GM13976 (cell line): ENCODE measurements around the gene PNPLA7.

ENCODE experiments used
- DNase-seq: peaks from one replicate; pipeline ENCODE4 v3.0.0; 2012; ENCODE audit warnings: low spot score
- in situ Hi-C: fragments of 300-500 bp; cut with MboI; formaldehyde crosslinking; loops from one replicate; pipeline ENCODE4 v1.12.0; 2022; ENCODE audit warnings: low sequenced_read_pairs, mixed read lengths, inconsistent platforms; ENCODE audit not compliant: unreplicated experiment
- TF ChIP-seq, protein P1 (sequence below): IDR thresholded peaks from 2 replicates; pipeline ENCODE4 v1.5.1; 2012; ENCODE audit warnings: borderline replicate concordance, mild to moderate bottlenecking; ENCODE audit not compliant: insufficient read depth; ENCODE audit errors: extremely low read depth, missing control alignments, control extremely low read depth

PNPLA7 gene

DNA sequence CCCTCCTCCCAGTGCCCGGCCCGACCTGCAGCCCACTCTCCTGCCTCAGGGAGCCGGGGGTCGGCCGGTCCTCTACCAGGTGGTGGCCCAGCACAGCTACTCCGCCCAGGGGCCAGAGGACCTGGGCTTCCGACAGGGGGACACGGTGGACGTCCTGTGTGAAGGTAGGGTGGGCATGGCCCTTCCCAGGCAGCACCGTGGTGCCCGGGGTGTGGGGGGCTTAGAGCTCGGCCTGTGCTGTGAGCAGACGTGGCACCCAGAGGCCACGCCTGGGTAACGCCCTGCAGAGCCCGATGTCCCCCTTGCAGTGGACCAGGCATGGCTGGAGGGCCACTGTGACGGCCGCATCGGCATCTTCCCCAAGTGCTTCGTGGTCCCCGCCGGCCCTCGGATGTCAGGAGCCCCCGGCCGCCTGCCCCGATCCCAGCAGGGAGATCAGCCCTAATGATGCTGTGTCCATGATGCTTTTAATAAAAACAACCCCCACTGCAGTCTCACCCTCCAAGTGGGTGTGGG lies 116.2 kb downstream of the PNPLA7 start:
- no peak for DNase-seq
- TF ChIP-seq, protein P1, sequence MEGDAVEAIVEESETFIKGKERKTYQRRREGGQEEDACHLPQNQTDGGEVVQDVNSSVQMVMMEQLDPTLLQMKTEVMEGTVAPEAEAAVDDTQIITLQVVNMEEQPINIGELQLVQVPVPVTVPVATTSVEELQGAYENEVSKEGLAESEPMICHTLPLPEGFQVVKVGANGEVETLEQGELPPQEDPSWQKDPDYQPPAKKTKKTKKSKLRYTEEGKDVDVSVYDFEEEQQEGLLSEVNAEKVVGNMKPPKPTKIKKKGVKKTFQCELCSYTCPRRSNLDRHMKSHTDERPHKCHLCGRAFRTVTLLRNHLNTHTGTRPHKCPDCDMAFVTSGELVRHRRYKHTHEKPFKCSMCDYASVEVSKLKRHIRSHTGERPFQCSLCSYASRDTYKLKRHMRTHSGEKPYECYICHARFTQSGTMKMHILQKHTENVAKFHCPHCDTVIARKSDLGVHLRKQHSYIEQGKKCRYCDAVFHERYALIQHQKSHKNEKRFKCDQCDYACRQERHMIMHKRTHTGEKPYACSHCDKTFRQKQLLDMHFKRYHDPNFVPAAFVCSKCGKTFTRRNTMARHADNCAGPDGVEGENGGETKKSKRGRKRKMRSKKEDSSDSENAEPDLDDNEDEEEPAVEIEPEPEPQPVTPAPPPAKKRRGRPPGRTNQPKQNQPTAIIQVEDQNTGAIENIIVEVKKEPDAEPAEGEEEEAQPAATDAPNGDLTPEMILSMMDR = no peak
- in situ Hi-C loops = no loop called here

DNA sequence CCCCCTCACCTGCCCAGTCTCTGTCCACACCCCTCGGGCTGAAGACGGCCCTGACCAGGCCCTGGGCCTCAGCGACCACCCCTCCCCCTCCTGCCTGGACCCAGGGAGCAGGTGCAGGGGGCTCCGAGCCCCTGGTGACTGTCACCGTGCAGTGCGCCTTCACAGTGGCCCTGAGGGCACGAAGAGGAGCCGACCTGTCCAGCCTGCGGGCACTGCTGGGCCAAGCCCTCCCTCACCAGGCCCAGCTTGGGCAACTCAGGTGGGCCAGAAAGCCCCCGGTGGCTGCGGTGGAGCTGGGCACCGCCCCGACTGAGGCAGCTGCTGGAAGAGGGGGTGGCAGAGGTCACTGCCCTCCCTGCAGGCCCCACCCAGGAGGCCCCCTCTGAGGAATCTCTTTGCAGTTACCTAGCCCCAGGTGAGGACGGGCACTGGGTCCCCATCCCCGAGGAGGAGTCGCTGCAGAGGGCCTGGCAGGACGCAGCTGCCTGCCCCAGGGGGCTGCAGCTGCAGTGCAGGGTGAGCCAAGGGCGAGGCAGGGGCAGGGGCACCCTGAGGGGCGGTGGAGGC lies 116.8 kb downstream of the PNPLA7 start:
- in situ Hi-C loops = no loop called here
- no peak for DNase-seq
- TF ChIP-seq, protein P1 = no peak

DNA sequence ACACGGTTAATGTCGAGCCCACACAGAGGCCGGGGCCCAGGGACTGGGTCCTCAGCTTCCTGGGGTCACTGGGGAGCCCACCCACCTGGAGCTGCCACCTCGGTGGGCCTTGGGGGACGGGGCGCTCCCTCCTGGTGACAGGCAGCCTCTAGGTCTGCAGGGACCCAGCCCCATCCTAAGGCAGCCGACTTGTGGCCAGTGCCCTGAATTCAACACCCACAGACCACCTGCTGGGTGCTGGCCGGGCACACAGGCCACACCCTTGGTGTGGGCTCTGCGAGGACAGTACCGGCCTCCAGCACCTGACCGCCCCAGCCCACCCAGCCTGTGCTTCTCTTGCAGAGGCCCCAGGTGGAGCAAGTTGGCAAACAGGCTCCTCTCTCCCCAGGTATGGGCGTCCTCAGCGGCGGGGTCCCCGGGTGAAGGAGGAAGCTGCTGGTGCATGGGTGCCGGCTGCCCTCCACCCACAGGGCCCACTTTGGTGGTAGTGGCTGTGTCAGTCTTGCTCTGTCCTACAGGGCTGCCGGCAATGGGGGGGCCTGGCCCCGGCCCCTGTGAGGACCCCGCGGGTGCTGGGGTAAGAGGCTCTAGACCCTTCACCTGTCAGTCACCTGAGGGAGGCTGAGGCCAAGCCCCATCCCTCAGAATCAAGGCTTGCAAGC lies 117.4 kb downstream of the PNPLA7 start:
- in situ Hi-C loops = no loop called here
- no peak for DNase-seq
- TF ChIP-seq, protein P1 = no peak

DNA sequence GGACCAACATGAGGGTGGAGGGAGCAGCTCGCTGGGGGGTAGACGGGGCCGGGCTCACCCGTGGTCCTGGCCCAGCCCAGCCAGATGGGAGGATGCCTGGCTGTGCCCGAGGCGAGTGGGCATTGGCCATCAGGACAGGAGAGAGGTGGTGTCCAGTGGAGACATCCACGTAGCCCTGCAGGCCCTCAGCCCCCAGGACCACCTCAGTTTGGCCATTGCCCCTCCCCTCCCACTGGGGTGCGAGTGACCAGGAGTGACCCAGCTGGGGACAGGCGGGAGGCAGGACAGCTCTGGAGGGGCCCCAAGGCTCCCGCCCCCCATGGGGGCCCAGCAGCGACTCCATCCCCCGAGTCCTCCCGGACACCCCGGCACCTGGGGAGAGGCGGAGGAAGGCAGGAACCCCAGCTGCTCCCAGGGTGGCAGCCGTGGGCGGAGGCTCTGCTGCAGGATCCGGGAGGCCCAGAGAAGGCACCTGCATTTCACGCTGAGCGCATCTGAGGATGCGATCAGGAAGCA lies 118.7 kb downstream of the PNPLA7 start:
- in situ Hi-C loops = no loop called here
- DNase-seq = no peak
- TF ChIP-seq, protein P1 = no peak

DNA sequence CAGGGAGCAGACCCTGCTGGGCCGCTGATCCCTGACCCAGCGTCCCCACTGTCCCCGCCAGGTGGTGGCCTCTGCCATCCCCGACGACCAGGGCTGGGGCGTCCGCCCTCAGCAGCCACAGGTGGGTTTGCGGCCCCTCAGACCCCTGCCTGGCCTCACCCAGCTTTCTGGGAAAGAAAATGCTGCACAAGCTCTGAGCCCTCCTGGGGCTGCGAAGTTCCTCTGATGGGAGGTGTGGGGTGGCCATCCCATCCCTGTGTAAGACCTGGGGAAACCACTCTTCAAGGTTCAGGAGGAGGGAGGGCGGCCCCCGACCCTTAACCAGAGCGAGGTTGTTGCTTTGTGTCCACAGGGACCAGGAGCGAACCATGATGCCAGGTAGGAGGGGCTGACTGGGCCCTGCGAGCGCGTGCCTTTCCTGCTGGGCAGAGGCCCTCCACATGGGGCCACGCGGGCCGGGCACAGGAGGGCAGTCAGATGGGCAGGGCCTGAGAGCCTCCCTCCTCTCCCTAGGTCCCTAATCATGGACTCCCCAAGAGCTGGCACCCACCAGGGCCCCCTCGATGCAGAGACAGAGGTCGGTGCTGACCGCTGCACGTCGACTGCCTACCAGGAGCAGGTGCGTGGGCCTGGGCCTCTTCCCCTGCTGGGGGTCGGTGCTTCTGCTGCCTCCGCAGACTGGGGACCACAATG lies 119.3 kb downstream of the PNPLA7 start:
- in situ Hi-C loops = no loop called here
- DNase-seq = no peak
- TF ChIP-seq, protein P1 = no peak

DNA sequence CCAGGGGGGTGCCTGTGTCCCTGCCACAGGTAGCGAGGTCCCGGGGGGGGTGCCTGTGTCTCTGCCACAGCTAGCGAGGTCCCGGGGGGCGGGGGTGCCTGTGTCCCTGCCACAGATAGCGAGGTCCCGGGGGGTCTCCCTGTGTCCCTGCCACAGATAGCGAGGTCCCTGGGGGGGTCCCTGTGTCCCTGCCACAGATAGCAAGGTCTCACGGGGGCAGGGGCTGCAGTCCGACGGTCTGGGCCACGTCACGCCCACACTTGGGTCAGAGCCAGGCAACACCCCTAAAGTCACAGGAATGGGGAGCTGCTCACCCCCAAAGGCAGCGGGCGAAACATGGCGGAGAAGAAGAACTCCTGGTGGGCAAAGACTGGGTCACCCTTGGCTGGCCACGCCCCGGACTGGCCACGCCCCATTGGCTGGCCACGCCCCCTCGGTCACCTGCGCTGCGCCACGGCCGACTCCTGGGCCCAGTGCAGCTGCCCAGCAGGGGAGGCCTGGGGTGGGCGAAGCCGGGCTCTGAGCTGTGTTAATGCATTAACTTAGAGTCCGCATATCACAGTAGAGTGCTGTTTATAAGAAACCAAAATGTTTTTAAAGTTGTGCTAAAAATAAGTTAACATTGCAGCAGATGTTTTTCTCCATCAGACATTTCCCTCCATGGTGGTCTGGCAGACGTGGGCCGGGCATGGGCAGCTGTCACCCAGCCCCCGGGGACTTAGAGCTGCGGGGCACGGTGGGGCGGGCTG lies 120.1 kb downstream of the PNPLA7 start:
- TF ChIP-seq, protein P1 = no peak
- in situ Hi-C loops = no loop called here
- DNase-seq = peak; percentile 83
